Right lobe of liver (tissue), 6 donors: ENCODE data around the gene P2RX5. TPM values are rescaled to one million over a fixed set of nuclear protein-coding genes. Genes with fewer than 3 reads are reported as not detected.
A peak's percentile ranks its signal among the peaks of the same experiment; 100 is the strongest.

Source experiments
- ATAC-seq, 4 donors: fragments of 200-7000 bp; cut with Tn5 transposase; one replicate each; pipeline ENCODE4 v1.9.1; 2020; ENCODE audit warnings: mild to moderate bottlenecking in 4 of 4, moderate library complexity in 4 of 4
- DNase-seq, 3 donors: peaks; one replicate each; pipeline ENCODE4 v3.0.0-alpha.2; 2020
- H3K27ac ChIP-seq, 3 donors: fragments of 200-600 bp; one replicate each; pipeline ENCODE4 v1.8.0; 2022
- H3K27me3 ChIP-seq, 2 donors: fragments of 200-600 bp; one replicate each; pipeline ENCODE4 v1.8.0; 2022
- H3K36me3 ChIP-seq, 4 donors: fragments of 200-600 bp; sonication (generic) in 1 of 4; one replicate each; pipeline versions ENCODE4 v1.5.1 to v1.8.0; 2017 to 2022; ENCODE audit warnings: control low read depth in 1 of 4
- H3K4me1 ChIP-seq, 4 donors: fragments of 200-600 bp; sonication (generic) in 1 of 4; one replicate each; pipeline versions ENCODE4 v1.5.1 to v1.8.0; 2017 to 2022; ENCODE audit warnings: control low read depth in 1 of 4
- H3K4me3 ChIP-seq, 3 donors: fragments of 200-600 bp; one replicate each; pipeline ENCODE4 v1.8.0; 2022
- H3K9me3 ChIP-seq, 4 donors: fragments of 200-600 bp; sonication (generic) in 1 of 4; one replicate each; pipeline versions ENCODE4 v1.5.1 to v1.8.0; 2017 to 2022; ENCODE audit warnings: control low read depth in 1 of 4
- POLR2A ChIP-seq: fragments of 450-650 bp; IDR thresholded peaks from one replicate; pipeline ENCODE4 v1.6.1; 2017; ENCODE audit warnings: antibody characterized with exemption, mild to moderate bottlenecking
- WGBS: methylation state at CpG from one replicate; pipeline ENCODE4 v1.1.6; 2018; ENCODE audit warnings: low coverage, low lambda C conversion rate; ENCODE audit not compliant: insufficient coverage; ENCODE audit errors: missing lambda C conversion rate; 5-methylcytosine and 5-hydroxymethylcytosine counted together
- intact Hi-C, 2 donors: fragments of 100-400 bp; cut with DNase I; formaldehyde crosslinking; loops; one replicate each; pipeline versions ENCODE4 v1.11.2 to v1.14.1; 2022
- total RNA-seq, 6 experiments: library from RNA; depleted of rRNA in 2 of 6; stranded (reverse); fragments of >200 nt in 2 of 6; fragmentation: NEBNext Ultra II Directional in 3 of 6; extraction: Animal tissue kit (Norgen Biotek cat#: 25700) in 3 of 6; gene quantifications; one replicate each; pipeline versions ENCODE4 v1.1.0 to v1.2.4, GENCODE V29; 2016 to 2023
- TF ChIP-seq, protein P1 (sequence below), 4 donors: fragments of 200-600 bp in 3 of 4; fragments of 450-650 bp in 1 of 4; IDR thresholded peaks; one replicate each; pipeline versions ENCODE4 v1.5.1 to v1.8.0; 2016 to 2022; ENCODE audit warnings: antibody characterized with exemption in 4 of 4, mild to moderate bottlenecking in 2 of 4
- donor health status: DM: no; HTN: yes; CAD: no.
- donor health status: DM: no; HTN: no; CAD: no.
- donor health status: DM: no; HTN: no; CAD: no.
- donor health status: DM: no; HTN: yes; CAD: no.
- donor health status: DM: no; HTN: yes; CAD: no.

Gene P2RX5
- total RNA-seq, 6 experiments from 2014 or later = 0.13 to 1.1 (median 0.40) TPM

GRCh38 chr17:3718201-3718600 is 22.2 kb upstream of the P2RX5 start:
- WGBS = 65% methylated on average over 4 of the region's 4 CpGs
- H3K36me3 ChIP-seq = peaks cover 0 to 40% (median 17%) of the 10 kb centered on the region in 4 donors
- intact Hi-C loops = no loop called here

GRCh38 chr17:3715296-3715695 is 19.3 kb upstream of the P2RX5 start:
- no peaks in the 10 kb centered on the region for H3K4me1 ChIP-seq
- no peaks in the 10 kb centered on the region for H3K27me3 ChIP-seq
- DNase-seq (no peak), ATAC-seq (no peak)
- intact Hi-C loops = no loop called here
- no peak overlapping the region for H3K4me3 ChIP-seq
- TF ChIP-seq, protein P1, sequence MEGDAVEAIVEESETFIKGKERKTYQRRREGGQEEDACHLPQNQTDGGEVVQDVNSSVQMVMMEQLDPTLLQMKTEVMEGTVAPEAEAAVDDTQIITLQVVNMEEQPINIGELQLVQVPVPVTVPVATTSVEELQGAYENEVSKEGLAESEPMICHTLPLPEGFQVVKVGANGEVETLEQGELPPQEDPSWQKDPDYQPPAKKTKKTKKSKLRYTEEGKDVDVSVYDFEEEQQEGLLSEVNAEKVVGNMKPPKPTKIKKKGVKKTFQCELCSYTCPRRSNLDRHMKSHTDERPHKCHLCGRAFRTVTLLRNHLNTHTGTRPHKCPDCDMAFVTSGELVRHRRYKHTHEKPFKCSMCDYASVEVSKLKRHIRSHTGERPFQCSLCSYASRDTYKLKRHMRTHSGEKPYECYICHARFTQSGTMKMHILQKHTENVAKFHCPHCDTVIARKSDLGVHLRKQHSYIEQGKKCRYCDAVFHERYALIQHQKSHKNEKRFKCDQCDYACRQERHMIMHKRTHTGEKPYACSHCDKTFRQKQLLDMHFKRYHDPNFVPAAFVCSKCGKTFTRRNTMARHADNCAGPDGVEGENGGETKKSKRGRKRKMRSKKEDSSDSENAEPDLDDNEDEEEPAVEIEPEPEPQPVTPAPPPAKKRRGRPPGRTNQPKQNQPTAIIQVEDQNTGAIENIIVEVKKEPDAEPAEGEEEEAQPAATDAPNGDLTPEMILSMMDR (IDR thresholded peaks at IDR 0.05) = no peak
- TF ChIP-seq POLR2A = no peak
- 77% methylated on average over 5 of the region's 8 CpGs for WGBS
- H3K27ac ChIP-seq = no peak overlapping the region
- H3K36me3 ChIP-seq = peaks cover 0 to 40% (median 17%) of the 10 kb centered on the region in 4 donors
- no peaks in the 10 kb centered on the region for H3K9me3 ChIP-seq

More at GRCh38 chr17:3718201-3718600, 22.2 kb upstream of the P2RX5 start:
- Histone ChIP-seq H3K4me3 (no peak overlapping the region), H3K27ac (no peak overlapping the region), H3K9me3 (no peaks in the 10 kb centered on the region), H3K4me1 (peaks cover 0 to 8% (median 0%) of the 10 kb centered on the region in 4 donors), H3K27me3 (no peaks in the 10 kb centered on the region)
- ATAC-seq (no peak), DNase-seq (no peak)
- no peak for TF ChIP-seq POLR2A
- TF ChIP-seq, protein P1 (IDR thresholded peaks at IDR 0.05) = no peak

DNA sequence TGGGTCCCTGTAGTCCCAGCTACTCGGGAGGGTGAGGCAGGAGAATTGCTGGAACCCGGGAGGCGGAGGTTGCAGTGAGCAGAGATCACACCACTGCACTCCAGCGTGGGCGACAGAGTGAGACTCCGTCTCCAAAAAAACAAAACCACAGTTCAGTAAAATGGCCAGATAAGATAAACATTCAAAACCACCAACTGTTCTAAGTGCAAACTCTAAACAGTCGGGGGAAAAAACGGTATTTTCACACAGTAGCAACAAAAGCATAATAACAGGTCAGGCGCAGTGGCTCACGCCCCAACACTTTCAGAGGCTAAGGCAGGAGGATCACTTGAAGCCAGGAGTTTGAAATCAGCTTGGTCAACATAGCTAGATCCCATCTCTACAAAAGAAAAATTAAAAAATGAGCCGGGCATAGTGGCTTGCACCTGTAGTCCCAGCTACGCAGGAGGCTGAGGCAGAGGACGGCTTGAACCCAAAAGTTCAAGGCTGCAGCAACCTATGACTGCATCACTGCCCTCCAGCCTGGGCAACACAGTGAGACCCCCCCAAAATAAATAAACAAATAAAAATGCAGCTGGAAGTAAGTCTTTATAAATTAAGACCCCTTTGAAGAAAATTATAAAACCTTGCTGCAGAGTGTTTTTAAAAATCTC is 17.0 kb upstream of the P2RX5 start:
- no peak for ATAC-seq
- Histone ChIP-seq H3K27me3 (no peaks in the 10 kb centered on the region), H3K4me3 (no peak overlapping the region), H3K9me3 (no peaks in the 10 kb centered on the region), H3K36me3 (peaks cover 0 to 32% (median 14%) of the 10 kb centered on the region in 4 donors), H3K27ac (no peak overlapping the region), H3K4me1 (no peaks in the 10 kb centered on the region)
- TF ChIP-seq, protein P1 (IDR thresholded peaks at IDR 0.05) = no peak
- TF ChIP-seq POLR2A = no peak
- DNase-seq = no peak
- 65% methylated on average over 12 of the region's 13 CpGs for WGBS
- intact Hi-C loops = no loop called here

GRCh38 chr17:3710951-3711383 is 15.0 kb upstream of the P2RX5 start:
- intact Hi-C loops = no loop called here
- 51% methylated on average over 5 of the region's 5 CpGs for WGBS
- peak; percentile 52 to 68 (median 66) for ATAC-seq
- Histone ChIP-seq H3K9me3 (no peaks in the 10 kb centered on the region), H3K27me3 (no peaks in the 10 kb centered on the region), H3K4me1 (no peaks in the 10 kb centered on the region), H3K27ac (no peak overlapping the region), H3K4me3 (no peak overlapping the region), H3K36me3 (peaks cover 0 to 14% (median 5%) of the 10 kb centered on the region in 4 donors)
- TF ChIP-seq, protein P1 (IDR thresholded peaks at IDR 0.05) = no peak
- no peak for TF ChIP-seq POLR2A
- DNase-seq = no peak
